CD4-positive, alpha-beta T cell treated with Interleukin-10 for 1 hour (primary cell): ENCODE results near the gene RECK.

Experiments used
- DNase-seq: peaks from one replicate; pipeline ENCODE4 v3.0.0-alpha.2; 2020

The RECK gene

DNA sequence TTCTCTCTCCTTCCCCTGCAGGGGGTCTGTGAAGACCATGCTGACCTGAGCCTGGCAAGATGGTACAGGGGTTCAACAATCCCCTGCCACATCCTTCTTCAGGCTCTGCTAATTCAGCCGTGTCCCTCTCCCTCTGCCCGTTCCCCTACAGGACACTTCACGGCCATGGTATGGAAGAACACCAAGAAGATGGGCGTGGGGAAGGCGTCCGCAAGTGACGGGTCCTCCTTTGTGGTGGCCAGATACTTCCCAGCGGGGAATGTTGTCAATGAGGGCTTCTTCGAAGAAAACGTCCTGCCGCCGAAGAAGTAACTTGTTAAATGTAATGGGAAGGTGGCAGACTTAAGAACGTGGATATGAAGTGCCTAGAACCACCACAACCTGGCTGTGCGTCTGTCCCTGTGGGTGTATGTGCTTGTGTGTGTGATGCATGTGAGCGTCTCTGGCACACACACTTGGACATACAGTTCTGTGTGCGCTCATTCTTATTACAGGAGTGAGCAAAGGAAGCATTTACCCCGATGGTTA lies 125.6 kb downstream of the RECK start:
- DNase-seq = no peak

- no peak for DNase-seq
Measured at GRCh38 chr9:36163049-36163785, 126.5 kb downstream of the RECK start.

DNA sequence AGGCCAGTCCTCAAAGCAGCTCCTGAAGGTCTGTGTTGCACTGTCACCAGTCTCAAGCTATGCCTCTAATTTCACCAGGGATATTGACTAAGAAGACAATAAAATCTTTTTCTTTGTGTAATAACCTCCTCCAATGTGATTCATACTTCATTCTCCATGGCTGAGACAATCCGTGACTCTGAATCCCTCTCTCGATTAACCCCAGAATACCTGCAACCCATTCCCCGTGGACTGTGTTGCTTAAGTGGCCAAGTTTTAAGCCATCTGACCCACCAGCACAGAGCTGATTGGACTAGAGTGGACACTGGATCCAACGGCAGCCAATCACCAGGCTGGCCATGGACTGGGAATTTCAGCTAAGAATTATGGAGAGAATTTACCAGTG lies 127.1 kb downstream of the RECK start:
- DNase-seq = no peak

DNA sequence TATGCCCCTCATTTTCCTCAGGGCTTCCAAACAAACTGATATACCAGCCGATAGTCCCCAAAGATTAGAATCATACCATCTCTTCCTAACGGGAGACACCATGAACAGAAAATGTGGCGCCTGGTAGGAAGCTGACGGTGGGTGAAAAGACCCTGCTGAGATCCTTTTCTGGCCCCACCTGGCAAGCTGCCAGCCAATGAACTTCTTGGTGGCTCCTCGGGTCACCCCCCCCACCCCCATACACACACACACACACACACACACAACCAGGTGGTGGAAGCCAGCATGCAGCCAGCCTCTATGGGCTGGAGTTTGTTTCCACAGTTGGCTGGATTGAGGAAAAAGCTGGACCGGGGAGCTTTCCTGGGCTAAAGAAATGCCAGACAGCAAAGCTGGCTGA lies 127.7 kb downstream of the RECK start:
- no peak for DNase-seq

DNA sequence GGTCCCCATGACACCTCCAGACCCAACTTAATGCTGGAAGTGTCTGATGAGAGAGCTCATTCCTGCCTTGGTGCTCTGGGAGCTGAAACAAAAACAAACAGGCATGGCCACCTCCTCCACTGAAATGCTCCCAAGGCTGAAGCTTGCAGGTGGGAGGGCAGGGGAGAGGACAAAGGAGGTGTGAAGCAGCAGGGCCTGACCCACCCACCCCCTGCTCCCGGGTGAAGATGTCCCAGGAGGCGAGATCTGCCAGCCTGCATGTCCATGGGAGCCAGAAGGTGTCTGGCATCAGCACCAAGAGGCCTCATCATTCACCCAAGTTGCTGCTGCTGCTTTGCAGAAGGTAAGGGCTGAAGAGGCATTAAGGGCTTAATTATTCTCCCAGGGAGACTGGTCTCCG lies 128.3 kb downstream of the RECK start:
- DNase-seq = no peak

DNA sequence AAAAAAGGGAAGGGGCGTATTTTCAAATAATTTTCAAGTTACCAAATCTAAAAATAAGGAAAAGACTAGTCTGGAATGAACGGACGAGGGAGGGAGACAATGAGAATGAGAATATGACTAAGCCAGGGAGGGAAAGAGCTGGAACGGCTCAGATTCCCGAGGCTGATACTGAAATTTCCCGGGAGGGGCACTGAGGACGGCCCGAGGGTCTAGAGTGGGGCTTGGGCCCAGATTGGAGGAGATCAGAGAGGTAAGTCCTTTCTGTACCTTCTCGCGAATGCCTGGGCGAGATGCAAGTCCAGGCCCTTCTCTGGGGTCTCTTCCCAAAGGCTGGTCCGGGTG lies 129.1 kb downstream of the RECK start:
- DNase-seq = no peak

DNA sequence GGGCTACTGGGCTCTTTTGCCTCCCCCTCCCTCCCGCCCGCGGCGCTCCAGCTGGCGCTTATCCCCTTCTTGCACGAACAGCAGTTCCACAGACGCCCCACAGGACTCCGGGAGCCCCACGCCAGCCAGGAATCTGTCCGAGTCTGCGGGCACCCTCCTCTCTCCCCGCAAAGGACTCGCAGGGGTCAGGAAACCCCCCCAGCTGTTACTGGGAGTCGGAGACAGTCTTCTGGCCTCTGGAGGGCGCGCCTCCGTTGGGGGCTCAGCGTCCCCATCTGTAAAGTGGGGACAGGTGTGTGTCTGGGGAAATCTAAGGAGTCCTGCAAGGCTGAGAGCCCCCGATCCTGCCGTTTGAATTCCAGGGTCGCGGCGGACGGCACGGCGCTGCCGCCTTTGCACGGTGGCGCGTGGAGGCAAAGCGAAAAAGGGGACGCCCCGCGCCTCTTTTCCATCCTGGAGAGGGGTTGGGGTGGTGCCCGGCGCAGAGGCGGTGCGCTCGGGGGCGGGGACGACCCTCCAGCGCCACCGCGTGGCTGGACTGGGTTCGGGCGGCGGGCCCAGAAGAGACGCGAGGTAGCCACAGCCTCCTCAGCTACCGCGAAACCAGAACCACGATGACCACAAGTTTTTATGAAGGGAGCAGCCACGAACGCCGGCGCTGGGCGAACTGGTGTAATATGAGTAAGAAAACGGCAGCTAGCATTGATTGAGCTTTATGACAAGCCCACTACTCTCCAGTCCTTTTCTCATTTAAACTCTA lies 129.6 kb downstream of the RECK start:
- DNase-seq = peak; percentile 88

DNA sequence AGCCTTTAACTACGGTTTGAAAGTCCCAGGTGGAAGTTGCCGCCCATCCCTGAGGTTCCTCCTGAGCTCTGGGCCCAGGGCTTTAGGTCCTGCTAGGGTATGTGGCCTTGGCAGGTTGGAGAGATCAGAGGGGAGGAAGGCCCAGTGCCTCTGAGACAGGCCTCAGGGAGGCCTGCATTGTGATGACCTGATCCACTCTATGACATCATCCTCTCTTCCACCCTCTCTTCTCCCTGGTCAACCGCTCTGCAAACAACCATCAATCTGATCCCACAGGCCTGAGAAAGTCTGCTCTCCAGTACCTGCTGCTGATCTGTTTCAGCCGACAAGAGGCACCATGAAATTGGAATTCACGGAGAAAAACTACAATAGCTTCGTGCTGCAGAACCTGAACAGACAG lies 132.5 kb downstream of the RECK start, which contains the start of gene CCIN:
TSS of gene CCIN (plus strand) at position 223 of the 400 bp plus-strand sequence. CDS start at position 338, 115 bp downstream.
- DNase-seq = no peak

DNA sequence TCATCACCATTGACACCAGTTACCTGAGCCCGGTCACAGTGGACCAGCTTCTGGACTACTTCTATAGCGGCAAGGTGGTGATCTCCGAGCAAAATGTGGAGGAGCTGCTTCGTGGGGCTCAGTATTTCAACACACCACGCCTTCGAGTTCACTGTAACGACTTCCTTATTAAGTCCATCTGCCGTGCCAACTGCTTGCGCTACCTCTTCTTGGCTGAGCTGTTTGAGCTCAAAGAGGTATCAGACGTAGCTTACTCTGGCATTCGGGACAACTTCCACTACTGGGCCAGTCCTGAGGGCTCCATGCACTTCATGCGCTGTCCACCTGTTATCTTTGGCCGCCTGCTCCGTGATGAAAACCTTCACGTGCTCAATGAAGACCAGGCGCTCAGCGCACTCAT lies 133.0 kb downstream of the RECK start:
- DNase-seq = no peak

DNA sequence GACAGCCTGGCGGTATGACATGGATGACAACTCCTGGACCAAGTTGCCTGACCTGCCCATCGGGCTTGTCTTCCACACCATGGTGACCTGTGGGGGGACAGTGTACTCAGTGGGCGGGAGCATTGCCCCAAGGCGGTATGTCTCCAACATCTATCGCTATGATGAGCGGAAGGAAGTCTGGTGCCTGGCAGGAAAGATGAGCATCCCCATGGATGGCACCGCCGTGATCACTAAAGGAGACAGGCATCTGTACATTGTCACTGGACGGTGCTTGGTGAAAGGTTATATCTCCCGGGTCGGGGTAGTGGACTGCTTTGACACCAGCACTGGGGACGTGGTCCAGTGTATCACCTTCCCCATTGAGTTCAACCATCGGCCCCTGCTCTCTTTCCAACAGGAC lies 133.8 kb downstream of the RECK start:
- DNase-seq = no peak

DNA sequence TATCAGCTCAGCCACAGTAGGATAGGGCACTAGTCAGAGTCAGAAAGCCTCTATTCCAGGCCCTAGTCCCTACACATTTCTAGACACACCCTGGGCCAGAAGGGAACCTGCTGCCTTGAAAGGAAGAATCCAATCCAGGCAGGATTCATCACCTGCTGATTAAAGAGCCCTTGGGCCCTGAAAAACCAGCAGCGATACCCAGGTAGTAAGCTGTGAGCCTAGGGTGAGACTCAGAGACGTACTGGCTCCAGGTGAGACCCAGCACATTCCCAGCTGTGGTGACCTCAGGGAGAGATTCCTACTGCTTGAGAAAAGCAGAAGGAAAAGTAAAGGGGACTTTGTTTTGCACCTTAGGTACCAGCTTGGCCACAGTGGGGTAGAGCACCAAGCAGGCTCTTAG lies 137.1 kb downstream of the RECK start:
- no peak for DNase-seq
